GM12872 (cell line): ENCODE data around the gene PPP1R7.

ENCODE experiments used
- CTCF ChIP-seq: IDR thresholded peaks from 3 replicates; pipeline ENCODE4 v1.5.1; 2011; ENCODE audit warnings: low read depth, mild to moderate bottlenecking, low read length, moderate library complexity; ENCODE audit not compliant: insufficient read depth

PPP1R7 gene

GRCh38 chr2:241115361-241115760 is 34.9 kb upstream of the PPP1R7 start:
- no peak for TF ChIP-seq CTCF

GRCh38 chr2:241116606-241117560 is 33.4 kb upstream of the PPP1R7 start:
- TF ChIP-seq CTCF = no peak

- TF ChIP-seq CTCF = no peak
These were observed 31.3 kb upstream of the PPP1R7 start for GRCh38 chr2:241118737-241119505.

- TF ChIP-seq CTCF = no peak
These were observed 29.8 kb upstream of the PPP1R7 start for GRCh38 chr2:241120440-241120839.

- TF ChIP-seq CTCF = no peak
These were observed 29.3 kb upstream of the PPP1R7 start for GRCh38 chr2:241121008-241121407.

GRCh38 chr2:241122376-241123002 is 27.8 kb upstream of the PPP1R7 start:
- no peak for TF ChIP-seq CTCF
